HG03108 (cell line): ENCODE measurements around the gene C3orf20.
"Not testable (repeated sequence)": the region's sequence is repeated elsewhere in the genome, so short reads cannot be mapped to it uniquely, and the experiment has no call there.

ENCODE experiments used
- ATAC-seq: cut with Tn5 transposase; IDR thresholded peaks from one replicate; pipeline ENCODE4 v1.9.1; 2021; ENCODE audit warnings: moderate library complexity; ENCODE audit not compliant: unreplicated experiment

C3orf20 gene

GRCh38 chr3:14752979-14753378, 78.0 kb downstream of the C3orf20 start:
- not testable (repeated sequence) for ATAC-seq

GRCh38 chr3:14757153-14757700, 82.3 kb downstream of the C3orf20 start:
- no peak for ATAC-seq

- ATAC-seq = no peak
Observed at GRCh38 chr3:14758297-14758696, 83.4 kb downstream of the C3orf20 start.

- no peak for ATAC-seq
Observed at GRCh38 chr3:14758959-14759358, 84.0 kb downstream of the C3orf20 start.

- ATAC-seq = no peak
Observed at GRCh38 chr3:14760185-14760584, 85.2 kb downstream of the C3orf20 start.

GRCh38 chr3:14761121-14761672, 86.3 kb downstream of the C3orf20 start:
- ATAC-seq = no peak

GRCh38 chr3:14761866-14762265, 86.9 kb downstream of the C3orf20 start:
- no peak for ATAC-seq

GRCh38 chr3:14762701-14763100, 87.8 kb downstream of the C3orf20 start:
- no peak for ATAC-seq

GRCh38 chr3:14764331-14765059, 89.6 kb downstream of the C3orf20 start:
- no peak for ATAC-seq

- no peak for ATAC-seq
Observed at GRCh38 chr3:14765060-14765400, 90.1 kb downstream of the C3orf20 start.

- no peak for ATAC-seq
Observed at GRCh38 chr3:14765576-14766427, 90.9 kb downstream of the C3orf20 start.

- no peak for ATAC-seq
Observed at GRCh38 chr3:14766428-14767244, 91.7 kb downstream of the C3orf20 start.

- ATAC-seq = no peak
Observed at GRCh38 chr3:14767245-14768051, 92.5 kb downstream of the C3orf20 start.

- ATAC-seq = no peak
Observed at GRCh38 chr3:14768182-14768790, 93.3 kb downstream of the C3orf20 start.

GRCh38 chr3:14768881-14769280, 93.9 kb downstream of the C3orf20 start:
- ATAC-seq = no peak

- ATAC-seq = no peak
Observed at GRCh38 chr3:14769544-14770325, 94.8 kb downstream of the C3orf20 start.

- ATAC-seq = no peak
Observed at GRCh38 chr3:14770591-14770990, 95.7 kb downstream of the C3orf20 start.

GRCh38 chr3:14771593-14772497, 96.9 kb downstream of the C3orf20 start:
- no peak for ATAC-seq
